A549 treated with RU486 at 1 μM for 4 hours (cell line): ENCODE results near the gene RXFP1. TPM values are rescaled to one million over a fixed set of nuclear protein-coding genes. Genes with fewer than 3 reads are reported as not detected.

Source experiments
- total RNA-seq: library from RNA; stranded (reverse); fragments of 200-300 nt; extraction: Qiagen RNA extraction; gene quantifications from 5 replicates; pipeline ENCODE4 v1.2.3, GENCODE V29; 2022; ENCODE audit warnings: low read depth

RXFP1 gene
- total RNA-seq, result not detected in 5 replicates

DNA sequence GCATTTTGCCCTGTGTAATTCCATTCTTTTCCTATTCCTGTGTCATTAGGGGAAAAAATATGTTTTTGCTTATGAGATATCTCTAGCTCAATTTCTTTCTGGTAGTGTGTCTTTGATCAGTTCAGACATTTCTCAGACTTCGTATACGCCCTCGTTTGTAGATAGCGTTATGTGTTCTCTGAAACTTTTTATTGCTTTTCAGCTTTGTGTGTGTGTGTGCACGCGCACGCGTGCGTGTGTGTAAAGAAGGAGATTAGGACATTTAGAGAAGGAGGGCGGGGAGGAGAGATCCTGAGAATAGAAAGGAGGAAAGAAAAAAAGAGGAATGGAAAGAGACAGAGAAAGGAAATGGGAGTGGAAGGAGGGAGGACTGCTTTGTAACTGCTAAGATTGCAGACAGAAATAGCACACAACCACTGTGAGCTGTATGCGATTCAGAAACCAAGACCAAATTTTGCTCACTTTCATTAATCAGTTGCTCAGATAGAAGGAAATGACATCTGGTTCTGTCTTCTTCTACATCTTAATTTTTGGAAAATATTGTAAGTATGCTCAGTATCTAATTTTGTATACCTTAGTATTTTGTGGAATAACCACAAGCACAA lies at the start of gene RXFP1:
TSS of gene RXFP1 (plus strand) at position 399 of the 605 bp plus-strand sequence. CDS start at position 494, 95 bp downstream.

DNA sequence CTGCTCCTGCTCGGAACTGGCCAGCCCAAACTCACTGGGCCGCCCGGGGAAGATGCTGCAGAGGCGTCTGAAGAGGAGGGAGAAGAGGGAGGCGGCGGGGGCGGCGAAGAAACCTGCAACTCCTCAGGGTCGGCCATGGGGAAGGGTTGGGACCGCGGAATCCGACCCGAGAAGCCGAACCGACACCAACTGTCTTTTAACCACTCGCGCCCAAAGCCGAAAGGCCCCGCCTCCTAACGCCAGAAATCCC lies 149.9 kb downstream of the RXFP1 start, which contains the start of gene C4orf46:
TSS of gene C4orf46 (minus strand) at position 223 of the 250 bp plus-strand sequence. CDS start at position 137, 86 bp downstream.

DNA sequence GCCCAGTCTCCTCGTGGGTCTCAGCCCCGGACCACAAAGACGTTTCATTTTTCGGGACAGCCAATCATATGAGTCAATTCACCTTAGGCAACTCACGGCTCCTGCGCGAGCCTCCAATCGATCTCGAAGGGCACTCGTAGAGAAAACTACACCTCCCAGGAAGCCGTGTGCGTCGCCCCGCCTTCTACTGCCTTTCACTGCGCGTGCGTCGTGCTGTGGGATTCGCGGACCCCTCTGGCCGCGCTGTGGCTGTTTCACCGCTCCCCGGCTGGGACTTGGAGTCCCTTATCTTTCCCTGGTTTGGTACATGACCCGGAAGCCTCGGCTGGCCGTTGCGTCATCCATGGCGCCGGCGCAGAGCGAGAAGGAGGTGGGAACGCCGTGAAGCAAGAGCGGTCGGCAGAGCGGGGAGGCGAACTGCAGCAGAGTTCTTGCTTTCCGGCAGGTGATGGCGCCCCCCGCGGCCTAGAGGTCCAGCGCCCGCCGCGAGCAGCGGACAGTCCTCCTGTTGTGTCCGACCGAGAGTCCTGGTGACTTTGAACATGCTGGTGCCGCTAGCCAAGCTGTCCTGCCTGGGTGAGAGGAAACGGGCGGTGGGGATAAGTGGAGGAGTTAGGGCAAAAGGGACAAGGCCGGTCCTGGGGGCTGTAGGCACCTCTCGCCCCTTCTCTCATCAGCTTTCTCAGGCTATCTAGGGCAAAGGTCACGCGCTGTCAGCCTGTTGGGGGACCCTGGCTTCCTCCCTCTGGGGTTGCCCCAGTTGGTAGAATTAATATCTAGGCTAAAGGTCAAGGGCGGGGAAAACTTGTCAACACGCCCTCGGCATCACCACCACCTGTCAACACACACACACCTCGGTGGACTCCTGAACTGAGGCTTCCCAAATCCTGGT lies 150.5 kb downstream of the RXFP1 start, which contains the start of gene ETFDH:
TSS of gene ETFDH (plus strand) at position 382 of the 892 bp plus-strand sequence. CDS start at position 543, 161 bp downstream.

Other genes starting within 250 kb of the RXFP1 start
- 4.8 to 10.3 TPM (median 9.3 TPM) in 5 replicates for gene C4orf46, start 150.0 kb downstream of the RXFP1 start, total RNA-seq
- 4.0 to 6.8 TPM (median 5.1 TPM) in 5 replicates for gene ETFDH, start 150.4 kb downstream of the RXFP1 start, total RNA-seq
- 32.4 to 37.6 TPM (median 36.9 TPM) in 5 replicates for gene PPID, start 201.5 kb downstream of the RXFP1 start, total RNA-seq
- 2.6 to 4.8 TPM (median 4.6 TPM) in 5 replicates for gene FNIP2, start 247.1 kb downstream of the RXFP1 start, total RNA-seq